Immature natural killer cell (primary cell): ENCODE data around the gene TRNP1. TPM values are rescaled to one million over a fixed set of nuclear protein-coding genes. Genes with fewer than 3 reads are reported as not detected.

Experiments used
- DNase-seq, 3 donors: peaks; one replicate each; pipeline ENCODE4 v3.0.0; 2022; ENCODE audit warnings: mixed read lengths in 1 of 3
- H3K27ac Mint-ChIP-seq, 6 donors: one replicate each; pipeline ENCODE4 v1.8.0; 2020; ENCODE audit warnings: mixed read lengths in 6 of 6, mild to moderate bottlenecking in 5 of 6, inconsistent platforms in 4 of 6, moderate library complexity in 3 of 6
- H3K27me3 Mint-ChIP-seq, 3 donors: one replicate each; pipeline ENCODE4 v1.8.0; 2020 to 2021; ENCODE audit warnings: low read depth in 3 of 3, mild to moderate bottlenecking in 3 of 3, mixed read lengths in 3 of 3, moderate library complexity in 3 of 3, inconsistent platforms in 1 of 3
- H3K36me3 Mint-ChIP-seq, 3 donors: one replicate each; pipeline ENCODE4 v1.8.0; 2020; ENCODE audit warnings: mixed read lengths in 3 of 3, inconsistent platforms in 2 of 3, mild to moderate bottlenecking in 2 of 3
- H3K4me1 Mint-ChIP-seq, 2 donors: one replicate each; pipeline ENCODE4 v1.8.0; 2020; ENCODE audit warnings: inconsistent platforms in 2 of 2, mild to moderate bottlenecking in 2 of 2, mixed read lengths in 2 of 2, moderate library complexity in 1 of 2
- H3K4me3 Mint-ChIP-seq, 5 donors: one replicate each; pipeline ENCODE4 v1.8.0; 2020; ENCODE audit warnings: mild to moderate bottlenecking in 5 of 5, mixed read lengths in 5 of 5, inconsistent platforms in 3 of 5, moderate library complexity in 3 of 5
- H3K9me3 Mint-ChIP-seq, 6 donors: one replicate each; pipeline ENCODE4 v1.8.0; 2020; ENCODE audit warnings: mild to moderate bottlenecking in 6 of 6, mixed read lengths in 6 of 6, inconsistent platforms in 4 of 6, moderate library complexity in 3 of 6
- polyA plus RNA-seq, 3 donors: library from polyadenylated mRNA; unstranded; fragments of 300-500 nt; fragmentation: Illumina TruSeq; gene quantifications; one replicate each; pipeline ENCODE4 v1.2.3, GENCODE V29; 2021

TRNP1 gene
- polyA plus RNA-seq, 3 donors from 2014 or later: not detected

- peaks cover 7% of the 10 kb centered on the region in 2 donors for H3K4me1 Mint-ChIP-seq
- no peak overlapping the region for H3K27ac Mint-ChIP-seq
- H3K9me3 Mint-ChIP-seq: no peaks in the 10 kb centered on the region
- no peak for DNase-seq
- no peaks in the 10 kb centered on the region for H3K36me3 Mint-ChIP-seq
- H3K27me3 Mint-ChIP-seq: peaks cover 3 to 5% (median 4%) of the 10 kb centered on the region in 3 donors
- H3K4me3 Mint-ChIP-seq: no peak overlapping the region
Observed at GRCh38 chr1:27000817-27001460, 7.4 kb downstream of the TRNP1 start.

GRCh38 chr1:27001570-27002360, 8.3 kb downstream of the TRNP1 start:
- Mint-ChIP-seq H3K9me3 (no peaks in the 10 kb centered on the region), H3K27ac (peak overlapping the region in 1 of 6 donors; percentile 26), H3K27me3 (peaks cover 0 to 3% (median 2%) of the 10 kb centered on the region in 3 donors), H3K4me1 (peaks cover 7% of the 10 kb centered on the region in 2 donors), H3K36me3 (no peaks in the 10 kb centered on the region), H3K4me3 (no peak overlapping the region)
- peak in 1 of 3 donors; percentile 6 for DNase-seq

- peaks cover 2 to 6% (median 2%) of the 10 kb centered on the region in 3 donors for H3K27me3 Mint-ChIP-seq
- no peaks in the 10 kb centered on the region for H3K36me3 Mint-ChIP-seq
- no peaks in the 10 kb centered on the region for H3K9me3 Mint-ChIP-seq
- DNase-seq: no peak
- H3K4me1 Mint-ChIP-seq: peaks cover 0 to 2% of the 10 kb centered on the region in 2 donors
- no peak overlapping the region for H3K4me3 Mint-ChIP-seq
- H3K27ac Mint-ChIP-seq: no peak overlapping the region
Observed at GRCh38 chr1:27003745-27004470, 10.4 kb downstream of the TRNP1 start.

- no peak overlapping the region for H3K4me3 Mint-ChIP-seq
Observed at GRCh38 chr1:27004471-27005165, 11.1 kb downstream of the TRNP1 start.

GRCh38 chr1:27005166-27005530, 11.7 kb downstream of the TRNP1 start:
- Mint-ChIP-seq H3K9me3 (no peaks in the 10 kb centered on the region), H3K27ac (no peak overlapping the region), H3K27me3 (peaks cover 2 to 8% (median 2%) of the 10 kb centered on the region in 3 donors), H3K4me1 (peaks cover 0 to 2% of the 10 kb centered on the region in 2 donors), H3K4me3 (no peak overlapping the region), H3K36me3 (no peaks in the 10 kb centered on the region)
- no peak for DNase-seq

More at GRCh38 chr1:27004471-27005165, 11.1 kb downstream of the TRNP1 start:
- H3K9me3 Mint-ChIP-seq: no peaks in the 10 kb centered on the region
- DNase-seq: no peak
- H3K36me3 Mint-ChIP-seq: no peaks in the 10 kb centered on the region
- peaks cover 0 to 2% of the 10 kb centered on the region in 2 donors for H3K4me1 Mint-ChIP-seq
- peaks cover 2 to 6% (median 2%) of the 10 kb centered on the region in 3 donors for H3K27me3 Mint-ChIP-seq
- no peak overlapping the region for H3K27ac Mint-ChIP-seq

- Mint-ChIP-seq H3K9me3 (no peaks in the 10 kb centered on the region), H3K4me1 (peaks cover 0 to 2% of the 10 kb centered on the region in 2 donors), H3K27me3 (peaks cover 0 to 8% (median 2%) of the 10 kb centered on the region in 3 donors), H3K27ac (no peak overlapping the region), H3K36me3 (no peaks in the 10 kb centered on the region), H3K4me3 (no peak overlapping the region)
- DNase-seq: no peak
Observed at GRCh38 chr1:27005648-27006496, 12.4 kb downstream of the TRNP1 start.

GRCh38 chr1:27006683-27007082, 13.2 kb downstream of the TRNP1 start:
- H3K4me3 Mint-ChIP-seq: no peak overlapping the region
- H3K27me3 Mint-ChIP-seq: peaks cover 2 to 14% (median 5%) of the 10 kb centered on the region in 3 donors
- H3K9me3 Mint-ChIP-seq: no peaks in the 10 kb centered on the region
- H3K27ac Mint-ChIP-seq: no peak overlapping the region
- no peaks in the 10 kb centered on the region for H3K36me3 Mint-ChIP-seq
- peaks cover 0 to 3% of the 10 kb centered on the region in 2 donors for H3K4me1 Mint-ChIP-seq
- DNase-seq: no peak

GRCh38 chr1:27007909-27008582, 14.6 kb downstream of the TRNP1 start:
- Mint-ChIP-seq H3K4me1 (peaks cover 0 to 7% of the 10 kb centered on the region in 2 donors), H3K9me3 (no peaks in the 10 kb centered on the region), H3K36me3 (no peaks in the 10 kb centered on the region), H3K27me3 (peaks cover 5 to 14% (median 10%) of the 10 kb centered on the region in 3 donors), H3K4me3 (no peak overlapping the region), H3K27ac (no peak overlapping the region)
- no peak for DNase-seq

- Mint-ChIP-seq H3K4me1 (peaks cover 0 to 9% of the 10 kb centered on the region in 2 donors), H3K4me3 (no peak overlapping the region), H3K27ac (no peak overlapping the region), H3K9me3 (no peaks in the 10 kb centered on the region), H3K27me3 (peaks cover 5 to 18% (median 10%) of the 10 kb centered on the region in 3 donors), H3K36me3 (no peaks in the 10 kb centered on the region)
- DNase-seq: no peak
Observed at GRCh38 chr1:27009601-27010197, 16.2 kb downstream of the TRNP1 start.

- H3K36me3 Mint-ChIP-seq: no peaks in the 10 kb centered on the region
- no peak overlapping the region for H3K27ac Mint-ChIP-seq
- H3K27me3 Mint-ChIP-seq: peaks cover 5 to 18% (median 10%) of the 10 kb centered on the region in 3 donors
- no peak for DNase-seq
- peaks cover 0 to 9% of the 10 kb centered on the region in 2 donors for H3K4me1 Mint-ChIP-seq
- H3K9me3 Mint-ChIP-seq: no peaks in the 10 kb centered on the region
- H3K4me3 Mint-ChIP-seq: no peak overlapping the region
Observed at GRCh38 chr1:27010226-27010994, 16.9 kb downstream of the TRNP1 start.

- Mint-ChIP-seq H3K27me3 (peaks cover 6 to 18% (median 10%) of the 10 kb centered on the region in 3 donors), H3K4me1 (peaks cover 0 to 9% of the 10 kb centered on the region in 2 donors), H3K9me3 (no peaks in the 10 kb centered on the region), H3K4me3 (peak overlapping the region in 2 of 5 donors; percentile 31 to 50), H3K27ac (no peak overlapping the region), H3K36me3 (no peaks in the 10 kb centered on the region)
- DNase-seq: no peak
Observed at GRCh38 chr1:27011058-27011764, 17.7 kb downstream of the TRNP1 start.
